SU-DHL-6 (cell line): ENCODE data around the gene MGMT.

Experiments used
- H2AFZ ChIP-seq: fragments of 200-600 bp; sonication (generic); 2 replicates; pipeline ENCODE4 v1.6.1; 2014; ENCODE audit warnings: low read depth, mild to moderate bottlenecking, moderate library complexity, mixed read lengths, antibody characterized with exemption, low read length; ENCODE audit not compliant: severe bottlenecking
- H3F3A ChIP-seq: fragments of 200-600 bp; shearing (Covaris generic); 2 replicates; pipeline ENCODE4 v1.6.0; 2016; ENCODE audit warnings: antibody characterized with exemption, mild to moderate bottlenecking; ENCODE audit not compliant: insufficient read depth
- H3K27ac ChIP-seq: fragments of 200-600 bp; sonication (generic); 2 replicates; pipeline ENCODE4 v1.5.1; 2016; ENCODE audit warnings: low read depth, mild to moderate bottlenecking, low read length, moderate library complexity, mixed read lengths
- H3K27me3 ChIP-seq: fragments of 200-600 bp; sonication (generic), shearing (Covaris generic); 2 replicates; pipeline ENCODE4 v1.6.0; 2014; ENCODE audit warnings: mild to moderate bottlenecking, low read length
- H3K36me3 ChIP-seq: fragments of 200-600 bp; sonication (generic); 2 replicates; pipeline ENCODE4 v1.6.1; 2014; ENCODE audit warnings: mild to moderate bottlenecking, low read length, mixed read lengths
- H3K4me2 ChIP-seq: fragments of 300-600, 200-600 bp; shearing (Covaris generic), sonication (generic); 2 replicates; pipeline ENCODE4 v1.6.0; 2014; ENCODE audit warnings: low read length, low read depth, mild to moderate bottlenecking; ENCODE audit not compliant: poor library complexity, severe bottlenecking
- H3K4me3 ChIP-seq: fragments of 200-600 bp; sonication (generic); 2 replicates; pipeline ENCODE4 v1.5.1; 2014; ENCODE audit warnings: antibody characterized with exemption, low read length, mild to moderate bottlenecking, mixed read lengths; ENCODE audit not compliant: insufficient read depth, poor library complexity, severe bottlenecking
- H3K79me2 ChIP-seq: fragments of 200-600 bp; sonication (generic); 2 replicates; pipeline ENCODE4 v1.6.1; 2014; ENCODE audit warnings: mild to moderate bottlenecking, low read length, moderate library complexity; ENCODE audit not compliant: insufficient read depth
- H3K9ac ChIP-seq: fragments of 200-600 bp; sonication (generic); 2 replicates; pipeline ENCODE4 v1.7.0; 2014; ENCODE audit warnings: mild to moderate bottlenecking, low read length
- H3K9me2 ChIP-seq: fragments of 200-600 bp; sonication (generic); replicated peaks from 2 replicates; pipeline ENCODE4 v1.6.1; 2014; ENCODE audit warnings: low read length; ENCODE audit not compliant: insufficient read depth
- H3K9me3 ChIP-seq: fragments of 200-600 bp; sonication (generic); 2 replicates; pipeline ENCODE4 v1.6.1; 2014; ENCODE audit warnings: low read length, mixed read lengths; ENCODE audit not compliant: insufficient read depth
- H4K20me1 ChIP-seq: fragments of 200-600 bp; sonication (generic); 2 replicates; pipeline ENCODE4 v1.6.1; 2014; ENCODE audit warnings: low read depth, mild to moderate bottlenecking, antibody characterized with exemption, low read length, moderate library complexity, mixed read lengths
- EZH2phosphoT487 ChIP-seq: fragments of 200-600 bp; sonication (generic), shearing (Covaris generic); conservative IDR thresholded peaks from 2 replicates; pipeline ENCODE4 v1.6.1; 2018; ENCODE audit warnings: mild to moderate bottlenecking, antibody characterized with exemption, low read length, moderate library complexity, mixed read lengths
- TF ChIP-seq, protein P1 (sequence below): fragments of 200-600 bp; sonication (generic); IDR thresholded peaks from one replicate; pipeline ENCODE4 v1.5.1; 2017; ENCODE audit warnings: antibody characterized with exemption, mild to moderate bottlenecking, low read length, moderate library complexity; ENCODE audit not compliant: insufficient read depth, poor library complexity, severe bottlenecking

Gene MGMT

DNA sequence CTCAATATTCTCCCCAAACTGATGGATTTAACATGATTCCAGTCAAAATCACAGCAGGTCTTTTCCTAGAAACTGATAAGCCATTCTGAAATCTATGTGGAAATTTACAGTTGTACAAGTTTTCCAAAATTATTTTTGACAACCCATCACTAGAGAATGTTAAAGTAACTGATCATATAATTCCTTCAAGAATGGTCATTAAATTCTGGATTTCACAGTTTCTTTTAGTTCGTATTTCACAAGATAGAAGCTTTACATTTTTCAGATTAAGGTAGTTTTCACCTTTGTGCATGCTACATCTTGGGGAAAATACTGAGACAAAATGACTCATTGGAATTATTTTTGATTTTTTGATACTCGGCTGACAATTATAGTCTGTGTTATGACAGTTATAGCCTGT lies 174.3 kb downstream of the MGMT start:
- Histone ChIP-seq H3K9me3 (no peaks in the 10 kb centered on the region), H3K36me3 (no peaks in the 10 kb centered on the region), H3K9me2 (no peaks in the 10 kb centered on the region), H2AFZ (no peak overlapping the region), H3F3A (no peaks in the 10 kb centered on the region), H4K20me1 (no peaks in the 10 kb centered on the region), H3K79me2 (no peaks in the 10 kb centered on the region), H3K4me2 (no peak overlapping the region), H3K9ac (no peak overlapping the region), H3K27ac (no peak overlapping the region), H3K27me3 (no peaks in the 10 kb centered on the region), H3K4me3 (no peak overlapping the region)
- TF ChIP-seq, protein P1, sequence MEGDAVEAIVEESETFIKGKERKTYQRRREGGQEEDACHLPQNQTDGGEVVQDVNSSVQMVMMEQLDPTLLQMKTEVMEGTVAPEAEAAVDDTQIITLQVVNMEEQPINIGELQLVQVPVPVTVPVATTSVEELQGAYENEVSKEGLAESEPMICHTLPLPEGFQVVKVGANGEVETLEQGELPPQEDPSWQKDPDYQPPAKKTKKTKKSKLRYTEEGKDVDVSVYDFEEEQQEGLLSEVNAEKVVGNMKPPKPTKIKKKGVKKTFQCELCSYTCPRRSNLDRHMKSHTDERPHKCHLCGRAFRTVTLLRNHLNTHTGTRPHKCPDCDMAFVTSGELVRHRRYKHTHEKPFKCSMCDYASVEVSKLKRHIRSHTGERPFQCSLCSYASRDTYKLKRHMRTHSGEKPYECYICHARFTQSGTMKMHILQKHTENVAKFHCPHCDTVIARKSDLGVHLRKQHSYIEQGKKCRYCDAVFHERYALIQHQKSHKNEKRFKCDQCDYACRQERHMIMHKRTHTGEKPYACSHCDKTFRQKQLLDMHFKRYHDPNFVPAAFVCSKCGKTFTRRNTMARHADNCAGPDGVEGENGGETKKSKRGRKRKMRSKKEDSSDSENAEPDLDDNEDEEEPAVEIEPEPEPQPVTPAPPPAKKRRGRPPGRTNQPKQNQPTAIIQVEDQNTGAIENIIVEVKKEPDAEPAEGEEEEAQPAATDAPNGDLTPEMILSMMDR, result no peak
- TF ChIP-seq EZH2phosphoT487, result no peak

DNA sequence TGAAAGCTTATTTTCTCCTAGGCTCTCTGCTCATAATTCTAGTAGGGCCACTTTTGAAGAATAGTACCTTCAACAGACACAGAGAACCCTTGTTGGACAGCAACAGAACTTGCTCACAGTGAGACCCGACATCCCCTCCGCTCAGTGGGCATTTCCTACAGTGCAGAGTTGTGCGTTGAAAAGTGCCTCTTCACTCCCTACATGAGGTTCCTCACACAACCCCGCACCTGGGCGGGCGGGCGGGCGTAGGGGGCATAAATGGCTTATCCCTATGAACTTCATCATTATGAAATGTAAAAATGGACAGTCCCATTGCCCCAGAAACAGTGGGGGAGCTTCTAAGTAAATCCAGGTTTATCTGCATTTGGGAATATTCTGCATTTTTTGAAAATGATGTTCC lies 174.9 kb downstream of the MGMT start:
- Histone ChIP-seq H3K4me2 (no peak overlapping the region), H3F3A (no peaks in the 10 kb centered on the region), H3K9ac (no peak overlapping the region), H3K27ac (no peak overlapping the region), H3K9me2 (no peaks in the 10 kb centered on the region), H3K27me3 (no peaks in the 10 kb centered on the region), H3K9me3 (no peaks in the 10 kb centered on the region), H3K79me2 (no peaks in the 10 kb centered on the region), H3K4me3 (no peak overlapping the region), H3K36me3 (no peaks in the 10 kb centered on the region), H2AFZ (no peak overlapping the region), H4K20me1 (no peaks in the 10 kb centered on the region)
- TF ChIP-seq, protein P1, result no peak
- no peak for TF ChIP-seq EZH2phosphoT487

DNA sequence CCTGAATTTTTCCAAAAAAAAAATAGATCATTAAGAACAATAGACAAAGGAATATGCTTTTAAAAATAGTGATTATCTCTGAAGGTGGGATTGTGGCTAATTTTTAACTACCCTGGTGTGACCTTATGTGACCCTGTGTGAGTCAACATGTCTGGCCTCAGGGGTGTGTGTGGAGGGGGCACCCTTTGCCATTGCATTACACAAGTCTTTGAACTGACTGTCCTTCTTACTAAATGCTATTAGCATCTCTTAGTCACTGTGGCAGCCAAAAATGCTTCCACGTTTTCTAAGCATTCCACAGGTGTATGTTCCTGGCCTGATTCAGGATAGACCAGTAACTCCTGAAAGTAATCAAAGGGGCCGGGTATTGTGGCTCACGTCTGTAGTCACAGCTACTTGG lies 175.4 kb downstream of the MGMT start:
- Histone ChIP-seq H4K20me1 (no peaks in the 10 kb centered on the region), H3F3A (no peaks in the 10 kb centered on the region), H3K27ac (no peak overlapping the region), H3K9ac (no peak overlapping the region), H2AFZ (no peak overlapping the region), H3K9me2 (no peaks in the 10 kb centered on the region), H3K27me3 (no peaks in the 10 kb centered on the region), H3K9me3 (no peaks in the 10 kb centered on the region), H3K79me2 (no peaks in the 10 kb centered on the region), H3K4me3 (no peak overlapping the region), H3K4me2 (no peak overlapping the region), H3K36me3 (no peaks in the 10 kb centered on the region)
- no peak for TF ChIP-seq EZH2phosphoT487
- TF ChIP-seq, protein P1, result no peak
